ENCODE data around the gene RASL11A.

GRCh38 chr13:27313770-27314169 lies 43.1 kb downstream of the RASL11A start:
- no peak for TF ChIP-seq POLR2AphosphoS5 (IDR thresholded peaks at IDR 0.05; ENCODE audit: insufficient read depth in 1 of 2, low read depth in 1 of 2)
- TF ChIP-seq CTCF (IDR thresholded peaks at IDR 0.05) = no peak

Data from vagina (tissue), 2 donors.